HL-60/S4 treated with retinoic acid at 250 ng/mL for 4 days and 3 days (cell line): ENCODE data around the gene CHN2.
"Not testable (repeated sequence)": the region's sequence is repeated elsewhere in the genome, so short reads cannot be mapped to it uniquely, and the experiment has no call there.

Source experiments
- in situ Hi-C: fragments of 300-500 bp; cut with MboI; formaldehyde crosslinking; loops from 2 replicates; pipeline ENCODE4 v1.7.0; 2022; ENCODE audit warnings: low sequenced_read_pairs

The CHN2 gene

GRCh38 chr7:29254591-29254990 is 60.0 kb downstream of the CHN2 start:
- in situ Hi-C loops, result no loop called here

GRCh38 chr7:29255199-29255878 is 60.8 kb downstream of the CHN2 start:
- in situ Hi-C loops, result no loop called here

- in situ Hi-C loops, result no loop called here
Observed at GRCh38 chr7:29255906-29256692, 61.5 kb downstream of the CHN2 start.

GRCh38 chr7:29256693-29257002 is 62.1 kb downstream of the CHN2 start:
- in situ Hi-C loops, result no loop called here

- in situ Hi-C loops, result no loop called here
Observed at GRCh38 chr7:29258951-29259350, 64.4 kb downstream of the CHN2 start.

GRCh38 chr7:29262191-29262917 is 67.8 kb downstream of the CHN2 start:
- in situ Hi-C loops, result no loop called here

- in situ Hi-C loops, result not testable (repeated sequence)
Observed at GRCh38 chr7:29263601-29264207, 69.1 kb downstream of the CHN2 start.

GRCh38 chr7:29265208-29265923 is 70.8 kb downstream of the CHN2 start:
- in situ Hi-C loops, result no loop called here

GRCh38 chr7:29269935-29270334 is 75.4 kb downstream of the CHN2 start:
- in situ Hi-C loops, result no loop called here

- in situ Hi-C loops, result no loop called here
Observed at GRCh38 chr7:29270594-29271318, 76.2 kb downstream of the CHN2 start.

GRCh38 chr7:29271319-29271658 is 76.7 kb downstream of the CHN2 start:
- in situ Hi-C loops, result no loop called here

- in situ Hi-C loops, result no loop called here
Observed at GRCh38 chr7:29272057-29272456, 77.5 kb downstream of the CHN2 start.

GRCh38 chr7:29274146-29275017 is 79.8 kb downstream of the CHN2 start:
- in situ Hi-C loops, result no loop called here

GRCh38 chr7:29275018-29275318 is 80.4 kb downstream of the CHN2 start:
- in situ Hi-C loops, result no loop called here

- in situ Hi-C loops, result no loop called here
Observed at GRCh38 chr7:29275493-29275892, 80.9 kb downstream of the CHN2 start.

GRCh38 chr7:29276199-29276598 is 81.6 kb downstream of the CHN2 start:
- in situ Hi-C loops, result no loop called here

- in situ Hi-C loops, result no loop called here
Observed at GRCh38 chr7:29276806-29277205, 82.2 kb downstream of the CHN2 start.

GRCh38 chr7:29277436-29278215 is 83.1 kb downstream of the CHN2 start:
- in situ Hi-C loops, result no loop called here
